Measurements from ENCODE around the gene CORO2A.
A peak's percentile ranks its signal among the peaks of the same experiment; 100 is the strongest.

CORO2A gene

DNA sequence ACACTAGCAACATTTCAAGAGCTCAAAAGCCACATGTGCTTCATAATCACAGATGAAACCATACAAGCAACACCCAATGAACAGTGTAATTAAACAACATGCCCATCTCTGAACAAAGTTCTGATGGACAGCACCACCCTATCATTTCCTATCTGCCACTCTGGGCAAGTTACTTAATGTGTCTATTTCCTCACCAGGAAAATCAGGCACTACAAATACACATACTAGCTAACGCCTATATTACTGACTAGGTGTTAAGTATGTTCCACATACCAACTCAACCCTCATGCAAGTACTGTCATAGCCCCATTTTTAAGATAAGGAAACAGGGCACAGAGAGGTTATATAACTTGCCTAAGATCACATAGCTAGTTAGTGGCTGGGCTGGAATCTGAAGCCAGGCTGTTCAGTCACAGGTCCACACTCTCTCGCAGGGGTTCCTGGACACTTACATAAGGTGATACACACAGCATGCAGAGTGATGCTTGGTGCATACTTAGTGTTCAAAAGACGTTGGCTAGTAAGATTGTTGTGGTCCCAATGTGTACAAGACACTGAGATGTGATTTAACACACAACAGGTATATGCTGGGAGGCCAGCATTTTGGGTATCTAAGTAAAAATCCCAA, 24.2 kb downstream of the CORO2A start:
- H3K36me3 ChIP-seq (ENCODE audit: control insufficient read depth in 2 of 2, insufficient read depth in 1 of 2, low read length in 2 of 2), result no peaks in the 10 kb centered on the region
- H3K4me1 ChIP-seq (ENCODE audit: control insufficient read depth, insufficient read depth, low read length), result peaks cover 6% of the 10 kb centered on the region; the same call in 1 of the 2 replicates
- H3K27ac ChIP-seq (ENCODE audit: extremely low read depth, low read depth, low read length), result no peak overlapping the region
- TF ChIP-seq ZNF585B (tag by site-specific recombination; IDR thresholded peaks at IDR 0.05), result no peak
- TF ChIP-seq, protein P1, sequence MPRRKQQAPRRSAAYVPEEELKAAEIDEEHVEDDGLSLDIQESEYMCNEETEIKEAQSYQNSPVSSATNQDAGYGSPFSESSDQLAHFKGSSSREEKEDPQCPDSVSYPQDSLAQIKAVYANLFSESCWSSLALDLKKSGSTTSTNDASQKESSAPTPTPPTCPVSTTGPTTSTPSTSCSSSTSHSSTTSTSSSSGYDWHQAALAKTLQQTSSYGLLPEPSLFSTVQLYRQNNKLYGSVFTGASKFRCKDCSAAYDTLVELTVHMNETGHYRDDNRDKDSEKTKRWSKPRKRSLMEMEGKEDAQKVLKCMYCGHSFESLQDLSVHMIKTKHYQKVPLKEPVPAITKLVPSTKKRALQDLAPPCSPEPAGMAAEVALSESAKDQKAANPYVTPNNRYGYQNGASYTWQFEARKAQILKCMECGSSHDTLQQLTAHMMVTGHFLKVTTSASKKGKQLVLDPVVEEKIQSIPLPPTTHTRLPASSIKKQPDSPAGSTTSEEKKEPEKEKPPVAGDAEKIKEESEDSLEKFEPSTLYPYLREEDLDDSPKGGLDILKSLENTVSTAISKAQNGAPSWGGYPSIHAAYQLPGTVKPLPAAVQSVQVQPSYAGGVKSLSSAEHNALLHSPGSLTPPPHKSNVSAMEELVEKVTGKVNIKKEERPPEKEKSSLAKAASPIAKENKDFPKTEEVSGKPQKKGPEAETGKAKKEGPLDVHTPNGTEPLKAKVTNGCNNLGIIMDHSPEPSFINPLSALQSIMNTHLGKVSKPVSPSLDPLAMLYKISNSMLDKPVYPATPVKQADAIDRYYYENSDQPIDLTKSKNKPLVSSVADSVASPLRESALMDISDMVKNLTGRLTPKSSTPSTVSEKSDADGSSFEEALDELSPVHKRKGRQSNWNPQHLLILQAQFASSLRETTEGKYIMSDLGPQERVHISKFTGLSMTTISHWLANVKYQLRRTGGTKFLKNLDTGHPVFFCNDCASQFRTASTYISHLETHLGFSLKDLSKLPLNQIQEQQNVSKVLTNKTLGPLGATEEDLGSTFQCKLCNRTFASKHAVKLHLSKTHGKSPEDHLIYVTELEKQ (tag by site-specific recombination; IDR thresholded peaks at IDR 0.05; ENCODE audit: borderline replicate concordance), result no peak
- no peak for TF ChIP-seq ZNF830 (tag by site-specific recombination; IDR thresholded peaks at IDR 0.05; ENCODE audit: low read depth)
- peak; percentile 35; the same call in 1 of the 2 replicates for TF ChIP-seq SP7 (tag by site-specific recombination; IDR thresholded peaks at IDR 0.05)
- TF ChIP-seq REST (tag by site-specific recombination; IDR thresholded peaks at IDR 0.05), result peak; percentile 60
- CTCF ChIA-PET, result interaction anchor here (0.7 kb wide), 1 partner anchor 29 kb away, joined by 3 read pairs; no protein-coding TSS in a partner anchor
- POLR2A ChIA-PET, result no interaction called here
- no peaks in the 10 kb centered on the region for H3K9me3 ChIP-seq (ENCODE audit: control insufficient read depth, insufficient read depth, low read depth, low read length)
- H3K4me3 ChIP-seq (ENCODE audit: low read depth, low read length), result no peak overlapping the region

DNA sequence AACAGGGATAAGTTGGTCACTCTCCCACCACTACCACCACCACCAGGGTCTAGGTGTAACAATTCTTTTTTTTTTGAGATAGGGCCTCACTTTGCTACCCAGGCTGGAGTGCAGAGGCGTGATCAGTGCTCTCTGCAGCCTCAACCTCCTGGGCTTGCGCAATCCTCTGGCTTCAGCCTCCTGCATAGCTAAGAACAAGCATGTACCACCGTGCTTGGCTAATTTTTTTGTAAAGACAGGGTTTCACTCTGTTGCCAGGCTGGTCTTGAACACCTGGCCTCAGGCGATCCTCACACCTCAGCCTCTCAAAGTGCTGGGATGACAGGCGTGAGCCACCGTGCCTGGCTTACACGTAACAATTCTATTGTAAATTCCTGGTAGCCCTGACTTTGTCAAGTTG, 27.5 kb downstream of the CORO2A start:
- TF ChIP-seq ZFP41 (tag by site-specific recombination; IDR thresholded peaks at IDR 0.05; ENCODE audit: borderline replicate concordance) (no peak), YY2 (tag by site-specific recombination; IDR thresholded peaks at IDR 0.05) (no peak), ZNF416 (tag by site-specific recombination; IDR thresholded peaks at IDR 0.05) (no peak), ZNF530 (tag by site-specific recombination; IDR thresholded peaks at IDR 0.05; ENCODE audit: low read depth) (no peak), REST (tag by site-specific recombination; IDR thresholded peaks at IDR 0.05) (no peak), ZNF558 (tag by site-specific recombination; IDR thresholded peaks at IDR 0.05) (no peak), PRDM6 (tag by site-specific recombination; IDR thresholded peaks at IDR 0.05) (no peak), OSR2 (tag by site-specific recombination; IDR thresholded peaks at IDR 0.05) (no peak), ZFP69B (tag by site-specific recombination; IDR thresholded peaks at IDR 0.05) (no peak)
- TF ChIP-seq, protein P2, sequence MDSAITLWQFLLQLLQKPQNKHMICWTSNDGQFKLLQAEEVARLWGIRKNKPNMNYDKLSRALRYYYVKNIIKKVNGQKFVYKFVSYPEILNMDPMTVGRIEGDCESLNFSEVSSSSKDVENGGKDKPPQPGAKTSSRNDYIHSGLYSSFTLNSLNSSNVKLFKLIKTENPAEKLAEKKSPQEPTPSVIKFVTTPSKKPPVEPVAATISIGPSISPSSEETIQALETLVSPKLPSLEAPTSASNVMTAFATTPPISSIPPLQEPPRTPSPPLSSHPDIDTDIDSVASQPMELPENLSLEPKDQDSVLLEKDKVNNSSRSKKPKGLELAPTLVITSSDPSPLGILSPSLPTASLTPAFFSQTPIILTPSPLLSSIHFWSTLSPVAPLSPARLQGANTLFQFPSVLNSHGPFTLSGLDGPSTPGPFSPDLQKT (IDR thresholded peaks at IDR 0.05; ENCODE audit: borderline replicate concordance, low read depth, low read length), result no peak
- TF ChIP-seq, protein P3, sequence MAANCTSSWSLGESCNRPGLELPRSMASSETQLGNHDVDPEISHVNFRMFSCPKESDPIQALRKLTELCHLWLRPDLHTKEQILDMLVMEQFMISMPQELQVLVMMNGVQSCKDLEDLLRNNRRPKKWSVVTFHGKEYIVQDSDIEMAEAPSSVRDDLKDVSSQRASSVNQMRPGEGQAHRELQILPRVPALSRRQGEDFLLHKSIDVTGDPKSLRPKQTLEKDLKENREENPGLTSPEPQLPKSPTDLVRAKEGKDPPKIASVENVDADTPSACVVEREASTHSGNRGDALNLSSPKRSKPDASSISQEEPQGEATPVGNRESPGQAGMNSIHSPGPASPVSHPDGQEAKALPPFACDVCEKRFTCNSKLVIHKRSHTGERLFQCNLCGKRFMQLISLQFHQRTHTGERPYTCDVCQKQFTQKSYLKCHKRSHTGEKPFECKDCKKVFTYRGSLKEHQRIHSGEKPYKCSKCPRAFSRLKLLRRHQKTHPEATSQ (tag by site-specific recombination; IDR thresholded peaks at IDR 0.05), result no peak
- H3K4me3 ChIP-seq (ENCODE audit: low read depth, low read length), result no peak overlapping the region
- no peaks in the 10 kb centered on the region for H3K9me3 ChIP-seq (ENCODE audit: control insufficient read depth, insufficient read depth, low read depth, low read length)
- H3K27ac ChIP-seq (ENCODE audit: extremely low read depth, low read depth, low read length), result no peak overlapping the region
- ChIA-PET POLR2A (no interaction called here), CTCF (no interaction called here)
- no peaks in the 10 kb centered on the region for H3K4me1 ChIP-seq (ENCODE audit: control insufficient read depth, insufficient read depth, low read length)
- H3K36me3 ChIP-seq (ENCODE audit: control insufficient read depth in 2 of 2, insufficient read depth in 1 of 2, low read length in 2 of 2), result no peaks in the 10 kb centered on the region
